GM08714 (cell line): ENCODE data around the gene GPR161.

Experiments used
- H3K4me3 ChIP-seq: fragments of 200-500 bp; sonication (Bioruptor generic); 2 replicates; pipeline ENCODE4 v1.5.1; 2014; ENCODE audit warnings: mild to moderate bottlenecking, low read length, inconsistent platforms
- ZNF274 ChIP-seq: IDR thresholded peaks from 2 replicates; pipeline ENCODE4 v1.6.1; 2012; ENCODE audit warnings: mild to moderate bottlenecking, low read depth, low read length

GPR161 gene

GRCh38 chr1:168135921-168136708 lies 615 bp downstream of the GPR161 start:
- TF ChIP-seq ZNF274 = no peak
- H3K4me3 ChIP-seq = peak overlapping the region; percentile 60

GRCh38 chr1:168135116-168135920 lies 1.4 kb downstream of the GPR161 start:
- H3K4me3 ChIP-seq = peak overlapping the region; percentile 60

GRCh38 chr1:168134642-168135041 lies 2.1 kb downstream of the GPR161 start:
- H3K4me3 ChIP-seq = no peak overlapping the region
- no peak for TF ChIP-seq ZNF274

More at GRCh38 chr1:168135116-168135920, 1.4 kb downstream of the GPR161 start:
- no peak for TF ChIP-seq ZNF274

- no peak for TF ChIP-seq ZNF274
- no peak overlapping the region for H3K4me3 ChIP-seq
These were observed 2.6 kb downstream of the GPR161 start for GRCh38 chr1:168134132-168134531.

- TF ChIP-seq ZNF274 = no peak
- no peak overlapping the region for H3K4me3 ChIP-seq
These were observed 6.8 kb downstream of the GPR161 start for GRCh38 chr1:168129933-168130332.

- H3K4me3 ChIP-seq = no peak overlapping the region
- no peak for TF ChIP-seq ZNF274
These were observed 9.2 kb downstream of the GPR161 start for GRCh38 chr1:168127503-168127902.

GRCh38 chr1:168125051-168125450 lies 11.7 kb downstream of the GPR161 start:
- no peak for TF ChIP-seq ZNF274
- no peak overlapping the region for H3K4me3 ChIP-seq

- no peak for TF ChIP-seq ZNF274
- H3K4me3 ChIP-seq = no peak overlapping the region
These were observed 15.2 kb downstream of the GPR161 start for GRCh38 chr1:168121401-168122011.

GRCh38 chr1:168119750-168120149 lies 17.0 kb downstream of the GPR161 start:
- TF ChIP-seq ZNF274 = no peak
- H3K4me3 ChIP-seq = no peak overlapping the region

- TF ChIP-seq ZNF274 = no peak
- no peak overlapping the region for H3K4me3 ChIP-seq
These were observed 20.4 kb downstream of the GPR161 start for GRCh38 chr1:168116327-168116799.

- H3K4me3 ChIP-seq = no peak overlapping the region
- no peak for TF ChIP-seq ZNF274
These were observed 21.9 kb downstream of the GPR161 start for GRCh38 chr1:168114845-168115244.

GRCh38 chr1:168112673-168113305 lies 23.9 kb downstream of the GPR161 start:
- TF ChIP-seq ZNF274 = no peak
- H3K4me3 ChIP-seq = no peak overlapping the region

GRCh38 chr1:168110896-168111545 lies 25.7 kb downstream of the GPR161 start:
- H3K4me3 ChIP-seq = no peak overlapping the region

More at GRCh38 chr1:168110896-168111545, 25.7 kb downstream of the GPR161 start:
- no peak for TF ChIP-seq ZNF274
